GM18868 (cell line): ENCODE results near the gene ZFP36L2.

Experiments
- ATAC-seq: cut with Tn5 transposase; IDR thresholded peaks from one replicate; pipeline ENCODE4 v1.9.1; 2021; ENCODE audit warnings: mild to moderate bottlenecking, moderate library complexity; ENCODE audit not compliant: unreplicated experiment

ZFP36L2 gene

GRCh38 chr2:43248621-43249020, 22.2 kb upstream of the ZFP36L2 start:
- no peak for ATAC-seq

GRCh38 chr2:43246641-43247040, 20.2 kb upstream of the ZFP36L2 start:
- no peak for ATAC-seq

DNA sequence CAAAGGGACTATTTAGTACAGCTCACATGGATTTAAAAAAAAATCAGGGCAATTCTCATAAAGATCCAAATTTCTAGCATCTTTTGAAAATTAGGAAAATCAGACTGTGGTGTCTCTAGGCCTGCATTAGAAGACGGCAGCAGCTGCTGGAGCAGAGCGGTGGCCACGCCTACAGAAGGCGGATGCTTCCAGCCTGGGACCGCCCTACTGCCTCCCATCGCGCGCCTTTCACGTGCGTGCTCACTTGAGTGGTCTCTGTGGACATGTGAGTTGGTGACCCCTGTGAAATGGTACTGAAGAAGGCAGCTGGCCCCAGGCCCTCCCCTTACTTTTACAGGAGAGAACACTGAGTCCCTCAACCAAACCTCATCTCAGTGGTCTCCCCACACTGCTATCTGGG, 15.2 kb upstream of the ZFP36L2 start:
- no peak for ATAC-seq

- no peak for ATAC-seq
Measured at GRCh38 chr2:43240766-43241150, 14.4 kb upstream of the ZFP36L2 start.

DNA sequence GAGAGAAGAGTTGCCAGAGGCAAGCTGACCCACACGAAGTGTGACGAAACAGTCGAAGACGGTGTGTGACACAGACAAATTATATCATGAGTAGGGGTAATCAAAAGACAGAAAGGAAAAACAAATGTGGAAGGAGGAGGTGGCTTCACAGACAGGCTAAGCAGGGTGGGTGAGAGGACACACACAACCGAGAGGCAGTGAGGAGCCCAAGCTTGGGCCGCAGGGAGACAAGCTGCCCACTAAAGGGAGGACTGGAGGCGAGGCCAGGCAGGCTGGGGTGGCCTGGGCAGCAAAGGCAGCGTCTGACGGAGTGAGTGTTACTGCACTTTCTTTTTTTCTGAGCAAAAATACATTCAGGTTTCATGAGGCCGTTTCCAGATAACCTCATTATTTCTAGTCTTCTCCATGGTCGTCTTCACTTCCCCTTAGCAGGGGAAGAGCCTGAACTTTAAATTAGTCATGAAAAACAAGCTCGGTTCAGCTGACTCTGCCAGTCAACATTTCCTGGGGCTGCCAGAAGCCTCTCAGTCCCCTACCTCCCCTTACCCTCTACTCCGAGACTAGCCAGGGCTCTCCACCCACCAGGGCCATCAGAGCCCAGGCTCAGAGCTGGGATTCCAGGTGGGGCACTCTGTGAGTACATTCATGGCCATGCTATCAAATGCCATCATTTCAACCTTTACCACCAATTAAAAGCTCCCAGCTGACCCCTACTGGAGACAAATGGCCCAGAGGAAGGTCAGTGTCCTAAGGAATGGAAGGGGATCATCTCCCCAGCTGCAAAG, 13.8 kb upstream of the ZFP36L2 start:
- ATAC-seq = peak; percentile 70

- ATAC-seq = no peak
Measured at GRCh38 chr2:43238813-43239212, 12.4 kb upstream of the ZFP36L2 start.

- ATAC-seq = no peak
Measured at GRCh38 chr2:43238176-43238575, 11.8 kb upstream of the ZFP36L2 start.

GRCh38 chr2:43233218-43234212, 7.1 kb upstream of the ZFP36L2 start:
- ATAC-seq = no peak

DNA sequence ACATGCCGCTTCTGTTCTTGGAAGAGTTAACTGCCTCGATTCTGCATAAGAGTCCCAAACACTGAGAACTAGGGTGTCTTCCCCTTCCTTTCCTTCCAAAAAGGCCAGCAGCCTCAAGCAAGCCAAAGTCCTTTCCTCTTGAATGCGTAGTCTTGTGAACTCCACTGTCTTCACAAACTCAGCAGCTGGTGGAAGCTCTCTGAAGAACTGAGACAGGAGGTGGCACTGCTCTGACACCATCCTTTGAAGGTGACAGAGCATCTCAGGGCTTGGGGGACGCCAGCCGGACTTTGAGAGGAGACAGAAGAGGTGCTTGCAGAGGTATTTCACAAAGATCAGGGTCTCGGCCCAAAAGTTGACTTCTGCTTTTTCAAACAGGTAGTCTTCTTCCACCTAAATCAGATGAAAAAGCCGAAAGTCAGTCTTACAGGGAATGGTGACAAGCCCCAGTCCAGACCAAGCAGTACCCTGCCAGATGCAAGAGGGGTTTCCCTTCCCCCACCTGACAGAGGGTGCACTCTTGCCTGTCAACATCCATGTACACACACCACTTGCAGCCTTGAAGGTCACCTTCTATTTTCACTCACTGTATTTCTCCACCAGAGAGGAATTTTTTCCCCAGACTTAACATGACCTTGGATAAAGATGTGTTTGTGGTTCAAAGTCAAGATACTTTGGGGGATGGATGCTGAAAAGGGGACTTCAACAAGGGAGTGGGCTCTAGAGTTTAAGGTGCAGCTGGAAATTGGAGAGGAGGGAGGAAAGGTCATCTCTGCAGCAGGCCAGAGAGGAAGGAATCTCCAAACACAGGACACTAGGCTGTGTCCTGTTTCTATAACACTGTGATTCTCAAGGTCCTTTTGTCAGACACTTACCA, 4.8 kb upstream of the ZFP36L2 start:
- no peak for ATAC-seq

DNA sequence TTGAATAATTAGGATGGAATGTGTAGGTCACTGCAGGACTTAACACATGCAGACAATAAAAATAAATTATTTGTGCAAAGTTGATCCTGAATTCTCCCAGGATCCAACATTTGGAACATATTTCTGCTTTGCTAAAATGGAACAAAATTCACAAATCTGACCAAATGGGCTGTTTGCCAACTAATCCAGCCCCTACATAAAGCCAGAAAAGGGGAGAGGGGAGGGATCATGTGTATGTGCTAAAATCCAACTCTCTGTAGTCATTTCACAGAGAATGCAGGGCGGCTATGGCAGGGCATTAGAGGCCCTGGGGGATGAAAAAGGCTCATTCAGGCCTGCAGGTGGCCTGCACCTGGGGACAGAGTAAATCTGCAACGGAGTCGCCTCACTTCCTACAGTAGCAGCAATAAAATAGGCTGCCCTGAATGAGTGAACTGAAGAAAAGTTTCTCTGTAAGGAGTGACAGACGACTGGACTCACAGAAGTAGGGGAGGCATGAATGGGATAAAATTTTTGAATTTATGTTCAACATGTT, 4.0 kb upstream of the ZFP36L2 start:
- ATAC-seq = no peak

- ATAC-seq = no peak
Measured at GRCh38 chr2:43228756-43229659, 2.6 kb upstream of the ZFP36L2 start.

GRCh38 chr2:43228321-43228751, 1.9 kb upstream of the ZFP36L2 start:
- no peak for ATAC-seq

- no peak for ATAC-seq
Measured at GRCh38 chr2:43227830-43228281, 1.4 kb upstream of the ZFP36L2 start.

- ATAC-seq = peak; percentile 16
Measured at GRCh38 chr2:43226955-43227829, 786 bp upstream of the ZFP36L2 start.

DNA sequence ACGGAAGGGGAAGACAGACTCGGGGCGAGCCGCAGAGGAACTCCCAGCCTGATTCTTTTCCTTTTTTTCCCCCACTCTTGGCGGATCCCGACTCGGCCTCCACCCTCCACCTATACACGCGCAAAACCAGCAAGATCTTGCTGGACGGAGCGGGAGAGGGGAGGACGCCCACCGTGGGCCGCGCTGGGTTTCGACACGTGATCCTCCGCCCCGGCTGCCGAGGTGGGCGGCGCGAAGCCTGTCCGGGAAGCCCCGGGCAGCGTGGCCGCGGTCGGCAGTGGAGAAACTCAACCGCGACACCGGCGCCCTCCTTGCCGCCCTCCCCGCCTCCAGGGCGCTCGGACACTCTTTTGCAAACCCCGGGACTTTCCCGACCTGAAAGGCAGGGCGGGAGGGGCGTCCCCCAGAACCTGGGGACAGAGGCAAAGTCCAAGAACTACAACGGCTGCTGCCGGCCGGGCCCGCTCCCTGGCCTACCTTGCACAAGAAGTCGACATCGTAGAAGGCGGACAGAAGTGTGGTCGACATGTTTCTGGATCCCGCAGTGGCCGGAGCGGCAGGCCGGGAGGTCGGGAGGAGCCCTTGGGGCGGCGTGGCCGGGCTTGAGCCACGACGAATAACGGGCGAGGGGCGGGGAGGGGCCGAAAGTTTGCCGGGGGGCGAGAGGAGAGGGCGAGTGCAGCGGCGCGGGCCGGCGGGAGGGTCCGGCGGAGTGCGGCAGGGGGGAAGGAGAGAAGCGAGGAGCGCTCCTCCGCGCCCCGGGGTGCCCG, 433 bp downstream of the ZFP36L2 start:
- ATAC-seq = peak; percentile 24

DNA sequence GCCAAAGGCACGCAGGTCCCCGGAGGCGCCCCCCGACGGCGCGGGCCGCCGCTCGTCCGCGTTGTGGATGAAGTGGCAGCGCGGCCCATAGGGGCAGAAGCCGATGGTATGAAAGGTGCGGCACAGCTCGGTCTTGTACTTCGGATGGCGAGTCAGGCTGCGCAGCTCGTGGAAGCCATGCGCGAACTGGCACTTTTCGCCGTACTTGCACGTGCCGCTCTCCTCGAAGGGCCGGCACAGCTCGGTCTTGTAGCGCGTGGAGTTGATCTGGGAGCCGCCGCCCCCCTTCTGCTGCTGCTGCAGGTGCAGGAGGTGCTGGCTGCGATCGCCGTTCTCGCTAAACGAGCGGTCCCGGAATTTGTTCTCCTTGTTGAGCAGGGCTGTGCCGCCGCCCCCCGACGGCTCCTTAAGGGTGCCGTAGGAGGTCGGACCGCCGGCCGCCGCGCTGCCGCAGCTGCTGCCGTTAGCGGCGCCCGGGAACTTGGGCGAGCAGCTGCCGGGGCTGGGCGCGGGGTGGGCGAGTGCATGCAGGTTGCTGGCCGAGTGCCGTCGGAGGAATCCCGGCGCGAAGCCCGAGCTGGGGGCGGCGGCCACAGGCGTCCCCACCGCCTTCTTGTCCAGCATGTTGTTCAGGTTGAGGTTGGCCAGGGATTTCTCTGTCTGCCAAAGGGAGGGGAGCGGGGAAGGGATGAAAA, 1.2 kb downstream of the ZFP36L2 start:
- no peak for ATAC-seq

DNA sequence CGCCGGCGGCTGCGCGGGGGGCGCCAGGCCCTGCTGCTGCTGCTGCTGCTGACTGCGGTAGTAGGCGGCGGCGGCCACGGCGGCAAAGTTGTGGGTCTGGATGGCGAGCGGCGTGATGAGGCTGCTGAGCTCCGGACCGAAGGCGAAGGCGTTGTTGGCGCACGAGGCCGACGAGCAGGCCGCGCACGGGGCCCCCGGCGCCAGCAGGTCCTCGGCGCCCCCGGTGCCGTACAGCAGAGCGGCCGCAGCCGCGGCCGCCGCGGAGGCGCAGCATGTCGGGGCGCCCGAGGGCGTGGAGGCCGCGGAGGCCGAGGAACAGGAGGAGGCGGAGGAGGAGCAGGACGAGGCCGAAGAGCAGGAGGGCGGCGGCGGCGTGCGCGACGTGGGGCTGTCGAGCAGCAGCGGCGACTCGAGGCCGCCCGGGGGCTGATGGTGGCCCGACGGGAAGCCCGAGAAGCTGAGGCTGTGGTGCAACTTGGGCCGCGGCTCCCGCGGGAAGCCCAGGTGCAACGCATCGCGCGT, 1.8 kb downstream of the ZFP36L2 start:
- no peak for ATAC-seq
